Measurements from ENCODE around the gene PIH1D1.

Gene PIH1D1

GRCh38 chr19:49398001-49398615 lies 53.5 kb downstream of the PIH1D1 start:
- FAIRE-seq (no peak), DNase-seq (ENCODE audit: insufficient read length, low spot score) (no peak)
- TF ChIP-seq POLR2A (IDR thresholded peaks at IDR 0.05; ENCODE audit: low read depth, low read length) = no peak

GRCh38 chr19:49396738-49397505 lies 54.7 kb downstream of the PIH1D1 start:
- no peak for FAIRE-seq
- DNase-seq (ENCODE audit: insufficient read length, low spot score) = no peak
- TF ChIP-seq POLR2A (IDR thresholded peaks at IDR 0.05; ENCODE audit: low read depth, low read length) = no peak

Measured in H54 (cell line).